Left lobe of liver (tissue), 2 donors: Measurements from ENCODE around the gene FGF18. TPM values are rescaled to one million over a fixed set of nuclear protein-coding genes. Genes with fewer than 3 reads are reported as not detected.
A peak's percentile ranks its signal among the peaks of the same experiment; 100 is the strongest.
"Not testable (repeated sequence)": the region's sequence is repeated elsewhere in the genome, so short reads cannot be mapped to it uniquely, and the experiment has no call there.

Experiments
- ATAC-seq: fragments of 200-7000 bp; cut with Tn5 transposase; one replicate; pipeline ENCODE4 v1.9.1; 2020; ENCODE audit warnings: mild to moderate bottlenecking, moderate library complexity
- DNase-seq: peaks from one replicate; pipeline ENCODE4 v3.0.0-alpha.2; 2020; ENCODE audit warnings: low spot score
- total RNA-seq: library from RNA; stranded (reverse); gene quantifications from one replicate; pipeline ENCODE4 v1.2.1, GENCODE V29; 2021
- donor health status: DM: no; HTN: no; CAD: no; lungs with moderate emphysema.
- donor health status: DM: no; HTN: yes; CAD: no.

Gene FGF18, protein sequence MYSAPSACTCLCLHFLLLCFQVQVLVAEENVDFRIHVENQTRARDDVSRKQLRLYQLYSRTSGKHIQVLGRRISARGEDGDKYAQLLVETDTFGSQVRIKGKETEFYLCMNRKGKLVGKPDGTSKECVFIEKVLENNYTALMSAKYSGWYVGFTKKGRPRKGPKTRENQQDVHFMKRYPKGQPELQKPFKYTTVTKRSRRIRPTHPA
- total RNA-seq = not detected

DNA sequence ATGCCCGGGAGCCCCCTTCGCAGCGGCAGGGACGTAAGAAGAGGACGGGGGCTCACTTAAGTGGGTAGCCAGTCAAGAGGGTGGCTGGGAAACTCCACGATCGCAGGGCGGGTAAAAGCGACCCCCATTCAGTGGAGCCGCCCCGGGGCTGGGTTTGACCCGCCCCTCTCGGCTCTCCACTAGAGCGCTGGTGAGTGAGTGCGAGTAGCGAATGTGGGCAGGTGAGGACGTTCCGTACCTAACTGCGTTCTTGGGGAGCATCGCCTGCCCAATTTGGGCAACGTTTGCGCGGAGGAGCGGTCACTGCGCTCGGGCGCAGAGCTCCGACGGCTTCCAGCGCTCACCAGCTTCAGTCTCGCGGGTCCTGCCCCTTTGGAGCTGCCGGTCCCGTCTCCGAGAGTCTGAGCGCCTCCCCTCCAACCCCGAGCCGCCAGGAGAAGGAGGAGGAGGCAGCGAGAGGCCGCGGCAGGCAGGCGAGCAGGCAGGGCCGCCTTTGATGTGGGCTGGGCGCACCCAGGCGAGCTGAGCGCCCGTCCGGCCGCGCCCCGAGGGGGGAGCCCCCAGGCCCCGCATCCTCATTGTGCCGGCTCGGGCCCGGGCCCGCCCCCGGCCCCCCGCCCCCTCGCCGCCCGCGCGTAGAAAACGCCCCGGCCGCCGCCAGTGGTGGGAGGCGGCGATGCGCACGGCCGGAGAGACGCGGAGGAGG lies at the start of gene FGF18:
Gene FGF18, plus strand, starts transcription at position 666 of the 706 bp plus-strand sequence. CDS start 553 bp downstream, outside the sequence.
- ATAC-seq = peak; percentile 36
- peak; percentile 43 for DNase-seq

DNA sequence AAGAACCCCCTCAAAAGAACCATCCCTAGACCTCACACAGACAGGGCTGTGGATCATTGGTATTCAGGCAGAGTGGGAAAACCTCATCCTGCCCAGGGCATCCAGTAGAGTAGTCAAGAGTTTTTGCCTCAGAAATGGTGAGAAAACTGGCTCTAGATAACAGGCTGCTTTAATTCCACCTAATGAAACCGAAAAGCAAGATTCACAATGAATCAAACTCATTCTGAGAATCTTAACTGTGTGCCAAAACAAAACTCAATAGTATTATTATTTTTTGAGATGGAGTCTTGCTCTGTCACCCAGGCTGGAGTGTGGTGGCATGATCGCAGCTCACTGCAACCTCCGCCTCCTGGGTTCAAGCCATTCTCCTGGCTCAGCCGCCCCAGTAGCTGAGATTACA lies 49.5 kb upstream of the FGF18 start:
- DNase-seq = no peak

GRCh38 chr5:171370881-171371280 lies 48.6 kb upstream of the FGF18 start:
- not testable (repeated sequence) for DNase-seq, ATAC-seq

More for the DNA sequence above, 49.5 kb upstream of the FGF18 start:
- no peak for ATAC-seq

GRCh38 chr5:171371326-171371725 lies 48.1 kb upstream of the FGF18 start:
- DNase-seq (no peak), ATAC-seq (no peak)

DNA sequence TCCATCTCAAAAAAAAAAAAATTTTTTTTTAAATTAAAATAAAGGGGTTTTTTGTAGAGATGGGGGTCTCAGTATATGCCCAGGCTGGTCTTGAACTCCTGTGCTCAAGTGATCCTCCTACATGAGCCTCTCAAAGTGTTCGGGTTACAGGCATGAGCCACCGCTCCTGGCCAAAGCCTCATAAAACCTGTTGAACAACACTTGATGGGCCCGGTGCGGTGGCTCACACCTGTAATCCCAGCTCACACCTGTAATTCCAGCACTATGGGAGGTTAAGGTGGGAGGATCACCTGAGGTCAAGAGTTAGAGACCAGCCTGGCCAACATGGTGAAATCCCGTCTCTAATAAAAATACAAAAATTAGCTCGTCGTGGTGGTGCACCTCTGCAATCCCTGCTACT lies 39.5 kb upstream of the FGF18 start:
- ATAC-seq = no peak
- no peak for DNase-seq

DNA sequence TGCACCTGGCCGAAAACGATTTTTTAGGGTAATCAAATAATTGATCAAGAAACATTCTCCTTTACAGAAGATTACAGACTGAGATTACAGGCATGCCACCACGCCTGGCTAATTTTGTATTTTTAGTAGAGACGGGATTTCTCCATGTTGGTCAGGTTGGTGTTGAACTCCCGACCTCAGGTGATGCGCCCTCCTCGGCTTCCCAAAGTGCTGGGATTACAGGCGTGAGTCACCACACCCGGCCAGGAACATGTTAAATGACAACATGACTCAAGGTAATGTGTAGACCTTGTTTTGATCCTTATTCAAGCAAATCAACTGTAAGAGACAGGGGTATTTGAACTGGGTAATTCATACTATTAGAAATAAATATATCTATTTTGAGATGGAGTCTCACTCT lies 35.0 kb upstream of the FGF18 start:
- DNase-seq, ATAC-seq: not testable (repeated sequence)

GRCh38 chr5:171384999-171385398 lies 34.4 kb upstream of the FGF18 start:
- ATAC-seq, DNase-seq: not testable (repeated sequence)

- ATAC-seq (no peak), DNase-seq (no peak)
Observed at GRCh38 chr5:171386006-171386671, 33.3 kb upstream of the FGF18 start.

- DNase-seq = no peak
- ATAC-seq = no peak
Observed at GRCh38 chr5:171386861-171387344, 32.5 kb upstream of the FGF18 start.

- ATAC-seq = peak; percentile 94
- DNase-seq = peak; percentile 98
Observed at GRCh38 chr5:171387345-171387969, 32.0 kb upstream of the FGF18 start, which contains the start of gene NPM1. Gene NPM1 (plus strand): TSS chr5:171387849. CDS start chr5:171387949, 100 bp downstream.

GRCh38 chr5:171387970-171388815 lies 31.3 kb upstream of the FGF18 start:
- peak; percentile 73 for DNase-seq
- ATAC-seq = peak; percentile 51

DNA sequence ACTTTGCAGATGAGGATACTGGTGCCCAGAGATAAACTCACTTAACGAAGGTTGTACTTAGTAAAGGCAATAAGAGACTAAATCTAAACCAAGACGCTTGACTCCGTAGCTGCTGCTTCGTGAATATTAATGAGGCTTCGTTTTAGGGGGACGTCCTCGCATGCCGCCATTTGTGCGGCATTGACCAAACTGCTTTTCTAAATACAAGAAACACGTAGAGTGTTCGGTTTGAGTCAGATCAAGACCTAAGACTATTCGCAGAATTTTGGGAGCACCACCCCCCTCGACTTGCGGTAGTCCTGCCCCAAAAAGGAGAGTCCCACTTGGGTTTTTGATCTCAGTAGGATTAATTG lies 30.7 kb upstream of the FGF18 start:
- DNase-seq (no peak), ATAC-seq (no peak)

DNA sequence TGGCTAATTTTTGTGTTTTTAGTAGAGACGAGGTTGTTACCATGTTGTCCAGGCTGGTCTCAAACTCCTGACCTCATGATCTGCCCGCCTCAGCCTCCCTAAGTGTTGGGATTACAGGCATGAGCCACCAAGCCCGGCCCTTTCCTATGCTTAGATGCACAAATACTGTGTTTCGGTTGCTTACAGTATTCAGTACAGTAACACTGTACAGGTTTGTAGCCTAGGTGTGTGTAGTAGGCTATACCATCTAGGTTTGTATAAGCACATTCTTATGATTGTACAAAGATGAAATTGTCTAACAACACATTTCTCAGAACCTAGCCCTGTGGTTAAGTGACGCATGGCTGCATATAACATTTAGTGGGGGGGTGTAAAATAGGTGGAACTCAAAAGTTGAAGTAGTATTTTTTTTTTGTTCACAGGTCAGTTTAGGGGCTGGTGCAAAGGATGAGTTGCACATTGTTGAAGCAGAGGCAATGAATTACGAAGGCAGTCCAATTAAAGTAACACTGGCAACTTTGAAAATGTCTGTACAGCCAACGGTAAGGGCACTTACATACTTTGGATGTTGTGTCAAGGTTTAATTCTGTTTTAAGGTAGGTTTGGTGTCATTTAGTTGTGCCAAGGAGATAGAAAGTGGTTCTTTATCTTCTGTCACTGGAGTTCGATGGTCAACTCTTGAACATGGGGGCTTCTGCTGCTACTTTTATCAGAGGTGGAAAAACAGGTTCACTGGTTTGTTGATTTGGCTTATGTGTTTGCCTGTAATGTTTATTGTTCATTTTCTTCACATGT lies 28.4 kb upstream of the FGF18 start:
- no peak for DNase-seq
- ATAC-seq = no peak

- ATAC-seq (no peak), DNase-seq (no peak)
Observed at GRCh38 chr5:171391996-171392577, 27.4 kb upstream of the FGF18 start.

GRCh38 chr5:171392585-171393159 lies 26.8 kb upstream of the FGF18 start:
- ATAC-seq = no peak

GRCh38 chr5:171395042-171395441 lies 24.4 kb upstream of the FGF18 start:
- no peak for DNase-seq
- ATAC-seq = no peak

More at GRCh38 chr5:171392585-171393159, 26.8 kb upstream of the FGF18 start:
- DNase-seq = no peak

DNA sequence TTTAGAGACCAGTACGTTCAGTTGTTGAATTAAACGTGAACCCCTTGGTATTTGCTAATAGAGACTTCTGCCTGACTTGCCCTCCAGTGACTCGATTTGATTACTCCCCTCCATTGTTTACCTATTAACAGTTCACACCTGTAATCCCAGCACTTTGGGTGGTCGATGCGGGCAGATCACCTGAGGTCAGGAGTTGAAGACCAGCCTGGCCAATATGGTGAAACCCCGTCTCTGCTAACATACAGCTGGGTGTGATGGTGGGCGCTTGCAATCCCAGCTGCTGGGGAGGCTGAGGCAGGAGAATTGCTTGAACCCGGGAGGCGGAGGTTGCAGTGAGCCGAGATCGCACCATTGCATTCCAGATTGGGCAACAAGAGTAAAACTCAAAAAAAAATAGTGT lies 22.9 kb upstream of the FGF18 start:
- not testable (repeated sequence) for ATAC-seq, DNase-seq

- no peak for DNase-seq
- ATAC-seq = no peak
Observed at GRCh38 chr5:171397190-171397589, 22.3 kb upstream of the FGF18 start.

DNA sequence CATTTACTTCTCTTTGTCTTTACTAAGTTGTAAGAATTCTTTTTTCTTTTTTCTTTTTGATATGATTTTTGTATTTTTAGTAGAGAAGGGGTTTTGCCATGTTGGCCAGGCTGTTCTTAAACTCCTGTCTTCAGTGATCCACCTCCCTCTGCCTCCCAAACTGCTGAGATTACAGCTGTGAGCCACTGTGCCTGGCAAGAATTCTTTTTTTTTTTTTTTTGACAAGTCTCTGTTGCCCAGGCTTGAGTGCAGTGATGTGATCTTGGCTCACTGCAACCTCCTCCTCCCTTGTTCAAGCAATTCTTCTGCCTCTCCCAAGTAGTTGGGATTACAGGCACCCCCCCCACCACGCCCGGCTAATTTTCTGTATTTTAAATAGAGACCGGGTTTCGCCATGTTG lies 21.8 kb upstream of the FGF18 start:
- ATAC-seq = no peak
- no peak for DNase-seq
